ENCODE results near the gene MCEMP1.
"Not testable (repeated sequence)": the region's sequence is repeated elsewhere in the genome, so short reads cannot be mapped to it uniquely, and the experiment has no call there.

DNA sequence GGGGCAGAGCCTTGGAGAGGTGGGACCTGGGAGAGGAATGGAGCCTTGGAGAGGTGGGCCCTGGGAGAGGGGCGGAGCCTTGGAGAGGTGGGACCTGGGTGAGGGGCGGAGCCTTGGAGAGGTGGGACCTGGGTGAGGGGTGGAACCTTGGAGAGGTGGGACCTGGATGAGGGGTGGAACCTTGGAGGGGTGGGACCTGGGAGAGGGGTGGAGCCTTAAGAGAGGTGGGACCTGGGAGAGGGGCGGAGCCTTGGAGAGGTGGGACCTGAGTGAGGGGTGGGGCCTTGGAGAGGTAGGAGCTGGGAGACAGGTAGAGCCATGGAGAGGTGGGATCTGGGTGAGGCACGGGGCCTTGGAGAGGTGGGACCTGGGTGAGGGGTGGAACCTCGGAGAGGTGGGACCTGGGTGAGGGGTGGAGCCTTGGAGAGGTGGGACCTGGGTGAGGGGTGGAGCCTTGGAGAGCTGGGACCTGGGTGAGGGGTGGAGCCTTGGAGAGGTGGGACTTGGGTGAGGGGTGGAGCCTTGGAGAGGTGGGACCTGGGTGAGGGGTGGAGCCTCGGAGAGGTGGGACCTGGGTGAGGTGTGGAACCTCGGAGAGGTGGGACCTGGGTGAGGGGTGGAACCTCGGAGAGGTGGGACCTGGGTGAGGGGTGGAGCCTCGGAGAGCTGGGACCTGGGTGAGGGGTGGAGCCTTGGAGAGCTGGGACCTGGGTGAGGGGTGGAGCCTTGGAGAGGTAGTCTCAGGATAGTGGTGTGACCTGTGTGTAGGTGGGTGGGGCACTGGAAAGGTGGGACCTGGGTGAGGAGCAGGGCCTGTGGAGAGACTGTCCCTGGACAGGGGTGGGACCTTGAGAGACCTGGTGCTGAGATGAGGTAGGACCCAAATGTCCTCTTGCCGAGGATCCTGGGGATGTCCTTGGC is 33.0 kb upstream of the MCEMP1 start:
- not testable (repeated sequence) for TF ChIP-seq POLR2A (IDR thresholded peaks at IDR 0.05)
- TF ChIP-seq, protein P1, sequence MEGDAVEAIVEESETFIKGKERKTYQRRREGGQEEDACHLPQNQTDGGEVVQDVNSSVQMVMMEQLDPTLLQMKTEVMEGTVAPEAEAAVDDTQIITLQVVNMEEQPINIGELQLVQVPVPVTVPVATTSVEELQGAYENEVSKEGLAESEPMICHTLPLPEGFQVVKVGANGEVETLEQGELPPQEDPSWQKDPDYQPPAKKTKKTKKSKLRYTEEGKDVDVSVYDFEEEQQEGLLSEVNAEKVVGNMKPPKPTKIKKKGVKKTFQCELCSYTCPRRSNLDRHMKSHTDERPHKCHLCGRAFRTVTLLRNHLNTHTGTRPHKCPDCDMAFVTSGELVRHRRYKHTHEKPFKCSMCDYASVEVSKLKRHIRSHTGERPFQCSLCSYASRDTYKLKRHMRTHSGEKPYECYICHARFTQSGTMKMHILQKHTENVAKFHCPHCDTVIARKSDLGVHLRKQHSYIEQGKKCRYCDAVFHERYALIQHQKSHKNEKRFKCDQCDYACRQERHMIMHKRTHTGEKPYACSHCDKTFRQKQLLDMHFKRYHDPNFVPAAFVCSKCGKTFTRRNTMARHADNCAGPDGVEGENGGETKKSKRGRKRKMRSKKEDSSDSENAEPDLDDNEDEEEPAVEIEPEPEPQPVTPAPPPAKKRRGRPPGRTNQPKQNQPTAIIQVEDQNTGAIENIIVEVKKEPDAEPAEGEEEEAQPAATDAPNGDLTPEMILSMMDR (IDR thresholded peaks at IDR 0.05), result not testable (repeated sequence)

All from lower leg skin (tissue), 3 donors.